NCI-H748 treated with DMSO at 0.1 percent for 48 hours (cell line): ENCODE measurements around the gene EDEM2.
"Not testable (repeated sequence)": the region's sequence is repeated elsewhere in the genome, so short reads cannot be mapped to it uniquely, and the experiment has no call there.

ENCODE experiments used
- DNase-seq: peaks from one replicate; lab custom pipeline; 2025; lab: John Stamatoyannopoulos, UW

EDEM2 gene

DNA sequence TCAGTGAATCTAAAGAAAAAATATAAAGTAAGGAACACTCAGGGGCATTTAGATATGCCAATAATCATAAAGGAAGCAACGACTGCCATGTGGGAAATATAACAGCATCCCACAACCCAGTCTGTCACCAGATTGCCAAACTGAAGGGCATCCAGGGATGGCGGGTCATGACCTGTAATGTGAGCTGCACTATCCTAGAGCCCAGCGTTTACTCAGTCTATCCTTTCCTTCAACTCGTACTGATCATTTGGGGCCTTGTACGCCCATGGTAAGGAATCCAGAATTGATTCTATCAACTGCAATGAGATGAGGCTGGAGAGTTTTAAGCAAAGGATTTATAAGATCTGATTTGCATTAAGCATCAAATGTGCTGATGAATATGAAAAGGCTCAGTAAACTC, 59.8 kb downstream of the EDEM2 start:
- DNase-seq, result no peak

DNA sequence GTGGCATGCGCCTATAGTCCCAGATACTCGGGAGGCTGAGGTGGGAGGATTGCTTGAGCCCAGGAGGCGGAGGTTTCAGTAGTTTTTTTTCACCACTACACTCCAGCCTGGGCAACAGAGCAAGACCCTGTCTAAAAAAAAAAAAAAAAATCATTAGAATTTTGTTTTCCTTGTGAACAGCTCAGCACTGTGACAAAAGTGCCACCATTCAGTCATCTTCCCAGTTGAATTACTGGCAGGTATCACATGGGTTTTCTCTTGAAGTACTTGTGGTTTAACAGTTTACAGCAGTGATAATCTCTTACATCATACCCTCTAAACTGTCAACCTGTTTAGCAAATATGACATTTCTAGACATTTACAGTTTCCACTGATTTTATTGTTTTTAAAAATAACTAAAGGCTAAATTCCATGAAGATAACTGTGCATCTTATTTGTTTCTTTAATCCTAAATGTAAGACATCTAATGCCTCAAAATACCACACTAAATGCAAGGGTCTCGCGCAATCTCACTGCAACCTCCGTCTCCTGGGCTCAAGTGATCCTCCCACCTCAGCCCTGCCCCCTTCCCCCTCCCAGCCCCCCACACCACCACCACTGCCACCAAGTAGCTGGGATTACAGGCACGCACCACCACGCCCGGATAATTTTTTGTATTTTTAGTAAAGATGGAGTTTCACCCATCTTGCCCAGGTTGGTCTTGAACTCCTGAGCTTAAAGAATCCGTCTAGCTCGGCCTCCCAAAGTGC, 61.5 kb downstream of the EDEM2 start:
- DNase-seq, result no peak

DNA sequence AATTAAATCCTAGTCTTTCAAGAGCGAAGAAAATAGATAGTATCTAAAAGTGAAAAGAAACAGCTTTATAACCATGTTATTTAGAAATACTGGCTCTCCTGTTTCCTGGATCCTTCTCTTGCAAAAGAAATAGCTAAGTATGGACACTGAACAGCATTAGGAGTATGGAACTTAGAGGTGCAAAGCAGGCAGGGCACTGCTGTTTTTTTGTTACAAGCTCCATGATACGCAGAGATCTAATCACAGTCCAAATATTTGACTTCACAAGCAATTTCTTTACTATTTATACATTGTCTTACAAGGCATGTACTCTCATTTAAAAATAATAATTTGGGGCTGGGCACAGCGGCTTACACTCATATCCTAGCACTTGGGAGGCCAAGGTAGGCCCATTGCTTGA, 62.1 kb downstream of the EDEM2 start:
- no peak for DNase-seq

DNA sequence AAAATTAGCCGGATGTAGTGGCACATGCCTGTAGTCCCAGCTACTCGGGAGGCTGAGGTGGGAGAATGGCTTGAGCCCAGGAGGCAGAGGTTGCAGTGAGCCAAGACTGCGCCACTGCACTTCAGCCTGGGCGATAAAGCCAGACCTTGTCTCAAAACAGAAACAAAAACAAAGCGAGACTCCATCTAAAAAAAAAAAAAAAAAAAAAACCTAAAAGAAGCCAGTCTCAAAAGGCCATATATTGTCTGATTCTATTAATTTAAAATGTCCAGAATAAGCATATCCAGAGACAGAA, 66.8 kb downstream of the EDEM2 start:
- DNase-seq, result not testable (repeated sequence)

DNA sequence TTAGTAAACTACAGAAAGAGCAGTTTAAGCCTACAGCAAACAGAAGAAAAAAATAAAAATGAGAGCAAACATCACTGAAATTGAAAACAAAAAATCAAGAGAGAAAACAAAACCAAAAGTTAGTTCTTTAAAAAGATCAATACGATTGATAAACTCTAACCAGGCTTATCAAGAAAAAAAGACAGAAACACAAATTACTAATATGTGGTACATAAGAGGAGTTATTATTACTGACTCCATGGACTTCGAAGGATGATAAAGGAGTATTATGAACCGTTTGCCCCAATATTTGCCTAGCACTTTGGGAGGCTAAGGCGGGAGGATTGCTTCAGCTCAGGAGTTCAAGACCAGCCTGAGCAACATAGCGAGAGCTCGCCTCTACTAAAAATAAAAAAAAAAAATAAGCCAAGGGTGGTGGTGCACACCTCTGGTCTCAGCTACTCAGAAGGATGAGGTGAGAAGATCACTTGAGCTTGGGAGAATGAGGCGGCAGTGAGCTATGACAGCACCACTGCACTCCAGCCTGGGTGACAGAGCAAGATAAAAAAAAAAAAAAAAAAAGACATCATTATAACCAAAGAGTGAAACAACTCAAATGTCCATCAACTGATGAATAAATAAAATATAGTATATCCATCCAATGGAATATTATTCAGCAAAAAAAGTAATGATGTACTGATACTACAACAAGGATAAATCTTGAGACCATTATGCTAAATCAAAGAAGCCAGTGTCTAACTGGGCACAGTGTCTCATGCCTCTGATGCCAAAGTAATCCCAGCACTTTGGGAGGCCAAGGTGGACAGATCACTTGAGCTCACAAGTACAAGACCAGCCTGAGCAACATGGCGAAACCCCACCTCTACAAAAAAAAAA, 67.4 kb downstream of the EDEM2 start:
- no peak for DNase-seq

DNA sequence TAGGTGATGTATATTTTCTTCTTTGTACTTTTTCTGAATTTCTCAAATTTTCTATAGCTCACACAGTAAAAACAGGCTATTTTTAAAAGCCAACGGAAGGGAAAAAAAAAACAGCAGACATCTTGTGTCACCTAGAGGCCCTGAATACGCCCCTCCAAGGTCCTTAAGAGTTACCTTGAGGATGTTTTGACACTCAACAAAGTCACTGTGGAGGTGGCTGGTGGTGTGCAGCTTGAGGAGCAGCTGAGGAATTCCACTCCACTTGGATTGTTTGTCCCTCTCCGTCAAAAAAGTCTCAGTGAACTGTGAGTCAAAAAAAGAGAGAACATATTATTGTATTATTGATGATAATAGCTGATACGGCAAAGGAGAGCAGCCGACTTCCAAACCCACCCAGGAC, 69.3 kb downstream of the EDEM2 start:
- no peak for DNase-seq

DNA sequence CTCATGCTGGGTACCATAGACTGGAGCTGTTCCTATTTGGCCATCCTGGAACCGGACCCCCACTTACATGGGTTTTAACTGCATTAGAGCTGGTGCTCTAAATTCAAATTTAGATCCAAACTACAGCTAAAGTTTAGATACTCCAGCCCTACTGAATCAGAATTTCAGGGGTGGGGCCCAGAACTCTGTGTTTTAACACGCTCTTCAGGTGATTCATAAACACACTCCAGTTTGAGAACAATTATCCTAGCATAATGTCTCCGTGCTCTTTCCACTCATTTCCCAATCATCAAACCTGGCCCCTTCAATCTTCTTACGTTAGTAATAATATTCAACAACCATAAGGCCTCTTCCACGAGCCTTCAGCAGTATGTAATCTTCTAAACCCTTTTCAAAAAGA, 69.8 kb downstream of the EDEM2 start:
- no peak for DNase-seq

DNA sequence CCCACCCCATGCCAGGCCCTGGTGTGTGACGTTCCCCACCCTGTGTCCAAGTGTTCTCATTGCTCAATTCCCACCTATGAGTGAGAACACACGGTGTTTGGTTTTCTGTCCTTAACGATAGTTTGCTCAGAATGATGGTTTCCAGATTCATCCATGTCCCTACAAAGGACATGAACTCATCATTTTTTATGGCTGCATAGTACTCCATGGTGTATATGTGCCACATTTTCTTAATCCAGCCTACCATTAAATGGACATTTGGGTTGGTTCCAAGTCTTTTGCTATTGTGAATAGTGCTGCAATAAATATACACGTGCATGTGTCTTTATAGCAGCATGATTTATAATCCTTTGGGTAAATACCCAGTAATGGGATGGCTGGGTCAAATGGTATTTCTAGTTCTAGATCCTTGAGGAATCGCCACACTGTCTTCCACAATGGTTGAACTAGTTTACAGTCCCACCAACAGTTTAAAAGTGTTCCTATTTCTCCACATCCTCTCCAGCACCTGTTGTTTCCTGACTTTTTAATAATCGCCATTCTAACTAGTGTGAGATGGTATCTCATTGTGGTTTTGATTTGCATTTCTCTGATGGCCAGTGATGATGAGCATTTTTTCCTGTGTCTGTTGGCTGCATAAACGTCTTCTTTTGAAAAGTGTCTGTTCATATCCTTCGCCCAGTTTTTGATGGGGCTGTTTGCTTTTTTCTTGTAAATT, 75.5 kb downstream of the EDEM2 start:
- DNase-seq, result not testable (repeated sequence)

DNA sequence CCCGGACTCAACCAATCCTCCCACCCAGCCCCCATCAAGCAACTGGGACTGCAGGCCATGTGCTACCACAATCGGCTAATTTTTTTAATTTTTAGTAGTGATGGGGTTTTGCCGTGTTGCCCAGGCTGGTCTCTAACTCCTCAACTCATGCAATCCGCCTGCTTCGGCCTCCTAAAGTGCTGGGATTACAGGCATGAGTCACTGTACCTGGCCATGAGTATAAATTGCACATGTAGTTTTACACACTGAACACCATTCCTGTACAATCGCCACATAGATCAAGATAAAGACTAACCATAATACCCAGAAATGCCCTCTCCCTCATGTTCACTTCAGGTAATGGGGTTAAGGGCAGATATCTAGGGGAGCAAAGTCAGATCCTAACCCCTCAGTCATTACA, 80.9 kb downstream of the EDEM2 start:
- DNase-seq, result no peak
